ENCODE results near the gene LAMC1. TPM values are rescaled to one million over a fixed set of nuclear protein-coding genes. Genes with fewer than 3 reads are reported as not detected.

Gene LAMC1
- polyA plus RNA-seq, 1 donor (not counting 4 experiments of a cell fraction or from before 2014, with no cell fraction given): 66.6 TPM

GRCh38 chr1:183142171-183142570 lies 119.0 kb downstream of the LAMC1 start:
- H3K79me2 ChIP-seq (ENCODE audit: control insufficient read depth, insufficient read depth, low read length): no peaks in the 10 kb centered on the region
- FAIRE-seq (no peak), DNase-seq (ENCODE audit: low read depth, low spot score) (no peak)
- H4K20me1 ChIP-seq (ENCODE audit: control insufficient read depth, extremely low read depth, insufficient read depth, low read length): no peaks in the 10 kb centered on the region
- H3K27ac ChIP-seq (ENCODE audit: control insufficient read depth, insufficient read depth, low read length): no peak overlapping the region
- dilution Hi-C loops (cut with MboI; ENCODE audit: extremely low pct_ligation_motif_present, low sequenced_read_pairs): no loop called here
- H3K4me3 ChIP-seq (ENCODE audit: control insufficient read depth in 2 of 3, extremely low read depth in 1 of 3, insufficient read depth in 2 of 3, low read depth in 1 of 3, low read length in 3 of 3): no peak overlapping the region
- H3K9me3 ChIP-seq (ENCODE audit: control insufficient read depth, low read depth, low read length): no peaks in the 10 kb centered on the region
- H3K4me2 ChIP-seq (ENCODE audit: control insufficient read depth, extremely low read depth, insufficient read depth, low read depth, low read length): no peak overlapping the region
- H2AFZ ChIP-seq (ENCODE audit: control insufficient read depth, low read length): no peak overlapping the region
- peaks cover 19% of the 10 kb centered on the region for H3K4me1 ChIP-seq (ENCODE audit: control insufficient read depth, extremely low read depth, insufficient read depth, low read length)
- no peak for TF ChIP-seq EZH2 (IDR thresholded peaks at IDR 0.05; ENCODE audit: low read length)
- no peak for TF ChIP-seq CTCF (optimal IDR thresholded peaks at IDR 0.05 in 1 of 3, IDR thresholded peaks at IDR 0.05 in 1 of 3, conservative IDR thresholded peaks at IDR 0.05 in 1 of 3; ENCODE audit: extremely low read depth in 1 of 3, insufficient read depth in 2 of 3, low read length in 3 of 3)
- no peaks in the 10 kb centered on the region for H3K9me1 ChIP-seq (ENCODE audit: control insufficient read depth, extremely low read depth, insufficient read depth, low read length)
- H3K36me3 ChIP-seq (ENCODE audit: control insufficient read depth in 2 of 2, extremely low read depth in 1 of 2, insufficient read depth in 2 of 2, low read length in 2 of 2): peaks cover 21 to 39% of the 10 kb centered on the region in 2 experiments
- no peak overlapping the region for H3K9ac ChIP-seq (ENCODE audit: control insufficient read depth, extremely low read depth, insufficient read depth, low read length)
- no peaks in the 10 kb centered on the region for H3K27me3 ChIP-seq (ENCODE audit: control insufficient read depth, extremely low read depth, insufficient read depth, low read length)

- Histone ChIP-seq H3K9me1 (ENCODE audit: control insufficient read depth, extremely low read depth, insufficient read depth, low read length) (no peaks in the 10 kb centered on the region), H3K27me3 (ENCODE audit: control insufficient read depth, extremely low read depth, insufficient read depth, low read length) (no peaks in the 10 kb centered on the region), H3K4me2 (ENCODE audit: control insufficient read depth, extremely low read depth, insufficient read depth, low read depth, low read length) (no peak overlapping the region), H3K4me1 (ENCODE audit: control insufficient read depth, extremely low read depth, insufficient read depth, low read length) (peaks cover 19% of the 10 kb centered on the region), H3K4me3 (ENCODE audit: control insufficient read depth in 2 of 3, extremely low read depth in 1 of 3, insufficient read depth in 2 of 3, low read depth in 1 of 3, low read length in 3 of 3) (no peak overlapping the region), H3K79me2 (ENCODE audit: control insufficient read depth, insufficient read depth, low read length) (no peaks in the 10 kb centered on the region), H3K27ac (ENCODE audit: control insufficient read depth, insufficient read depth, low read length) (no peak overlapping the region), H2AFZ (ENCODE audit: control insufficient read depth, low read length) (no peak overlapping the region), H3K36me3 (ENCODE audit: control insufficient read depth in 2 of 2, extremely low read depth in 1 of 2, insufficient read depth in 2 of 2, low read length in 2 of 2) (peaks cover 15 to 32% of the 10 kb centered on the region in 2 experiments), H3K9ac (ENCODE audit: control insufficient read depth, extremely low read depth, insufficient read depth, low read length) (no peak overlapping the region), H4K20me1 (ENCODE audit: control insufficient read depth, extremely low read depth, insufficient read depth, low read length) (no peaks in the 10 kb centered on the region), H3K9me3 (ENCODE audit: control insufficient read depth, low read depth, low read length) (no peaks in the 10 kb centered on the region)
- dilution Hi-C loops (cut with MboI; ENCODE audit: extremely low pct_ligation_motif_present, low sequenced_read_pairs): no loop called here
- FAIRE-seq (no peak), DNase-seq (ENCODE audit: low read depth, low spot score) (no peak)
- TF ChIP-seq CTCF (optimal IDR thresholded peaks at IDR 0.05 in 1 of 3, IDR thresholded peaks at IDR 0.05 in 1 of 3, conservative IDR thresholded peaks at IDR 0.05 in 1 of 3; ENCODE audit: extremely low read depth in 1 of 3, insufficient read depth in 2 of 3, low read length in 3 of 3) (no peak), EZH2 (IDR thresholded peaks at IDR 0.05; ENCODE audit: low read length) (no peak)
Measured at GRCh38 chr1:183143576-183144315, 120.5 kb downstream of the LAMC1 start.

All from keratinocyte (primary cell).